Prostate gland (tissue), 2 donors: Measurements from ENCODE around the gene ACRBP.

ENCODE experiments used
- CTCF ChIP-seq, 4 experiments: fragments of 200-600 bp in 2 of 4; fragments of 450-650 bp in 2 of 4; sonication (generic) in 2 of 4; IDR thresholded peaks; 1 replicate in 3 of 4; 2 replicates in 1 of 4; pipeline ENCODE4 v1.5.1; 2016 to 2019; ENCODE audit warnings: antibody characterized with exemption in 4 of 4, mild to moderate bottlenecking in 2 of 4, moderate library complexity in 2 of 4
- POLR2A ChIP-seq: fragments of 450-650 bp; IDR thresholded peaks from one replicate; pipeline ENCODE4 v1.6.1; 2016; ENCODE audit warnings: antibody characterized with exemption, mild to moderate bottlenecking

GRCh38 chr12:6592087-6592486 lies 55.1 kb downstream of the ACRBP start:
- TF ChIP-seq CTCF (IDR thresholded peaks at IDR 0.05) (no peak), POLR2A (no peak)
